H9 (cell line): ENCODE measurements around the gene FUZ. TPM values are rescaled to one million over a fixed set of nuclear protein-coding genes. Genes with fewer than 3 reads are reported as not detected.

Experiments used
- DNase-seq: peaks from one replicate; pipeline ENCODE4 v3.0.0-alpha.2; 2017
- H2AFZ ChIP-seq: one replicate; pipeline ENCODE4 v1.6.1; 2013; ENCODE audit warnings: mild to moderate bottlenecking, low read length, control low read depth, moderate library complexity
- H2AK5ac ChIP-seq: 2 replicates; pipeline ENCODE4 v1.6.1; 2013; ENCODE audit warnings: low read length, control low read depth, mixed read lengths; ENCODE audit not compliant: insufficient read length
- H2BK120ac ChIP-seq: one replicate; pipeline ENCODE4 v1.6.1; 2013; ENCODE audit warnings: low read depth, mild to moderate bottlenecking, low read length, control low read depth, inconsistent platforms; ENCODE audit not compliant: poor library complexity, severe bottlenecking
- H2BK12ac ChIP-seq: 2 replicates; pipeline ENCODE4 v1.6.1; 2013; ENCODE audit warnings: low read length, control low read depth, mixed read lengths, low read depth; ENCODE audit not compliant: insufficient read length
- H2BK15ac ChIP-seq: 2 replicates; pipeline ENCODE4 v1.6.1; 2013; ENCODE audit warnings: low read depth, low read length, control low read depth
- H2BK20ac ChIP-seq: one replicate; pipeline ENCODE4 v1.6.1; 2013; ENCODE audit warnings: low read depth, mild to moderate bottlenecking, low read length, control low read depth, inconsistent platforms; ENCODE audit not compliant: poor library complexity, severe bottlenecking
- H2BK5ac ChIP-seq: 2 replicates; pipeline ENCODE4 v1.6.1; 2013; ENCODE audit warnings: low read length, control low read depth, mixed read lengths; ENCODE audit not compliant: insufficient read length
- H3K14ac ChIP-seq: 2 replicates; pipeline ENCODE4 v1.6.1; 2013; ENCODE audit warnings: low read length, control low read depth; ENCODE audit not compliant: insufficient read depth
- H3K18ac ChIP-seq: 2 replicates; pipeline ENCODE4 v1.6.1; 2013; ENCODE audit warnings: low read depth, mild to moderate bottlenecking, mixed read lengths, low read length, control low read depth; ENCODE audit not compliant: insufficient read length
- H3K23ac ChIP-seq: 2 replicates; pipeline ENCODE4 v1.6.1; 2013; ENCODE audit warnings: low read length, control low read depth, mixed read lengths, low read depth; ENCODE audit not compliant: insufficient read length
- H3K23me2 ChIP-seq: 2 replicates; pipeline ENCODE4 v1.6.1; 2013; ENCODE audit warnings: low read depth, mild to moderate bottlenecking, mixed read lengths, low read length, control low read depth; ENCODE audit not compliant: insufficient read length, poor library complexity, severe bottlenecking
- H3K27ac ChIP-seq: 2 replicates; pipeline ENCODE4 v1.5.1; 2013; ENCODE audit warnings: low read length, control low read depth, mixed read lengths, low read depth; ENCODE audit not compliant: insufficient read length
- H3K27me3 ChIP-seq: 2 replicates; pipeline ENCODE4 v1.6.1; 2013; ENCODE audit warnings: low read length, control low read depth, inconsistent platforms; ENCODE audit not compliant: insufficient read depth
- H3K4ac ChIP-seq: 2 replicates; pipeline ENCODE4 v1.6.1; 2013; ENCODE audit warnings: low read depth, mild to moderate bottlenecking, control low read depth, inconsistent platforms, low read length, moderate library complexity
- H3K4me1 ChIP-seq: 2 replicates; pipeline ENCODE4 v1.6.1; 2013; ENCODE audit warnings: low read length, control low read depth, inconsistent platforms; ENCODE audit not compliant: insufficient read depth
- H3K4me2 ChIP-seq: 2 replicates; pipeline ENCODE4 v1.6.1; 2013; ENCODE audit warnings: low read length, control low read depth, mixed read lengths; ENCODE audit not compliant: insufficient read length, insufficient read depth
- H3K56ac ChIP-seq: 2 replicates; pipeline ENCODE4 v1.6.1; 2013; ENCODE audit warnings: low read depth, mild to moderate bottlenecking, mixed read lengths, low read length, control low read depth; ENCODE audit not compliant: insufficient read length
- H3K79me1 ChIP-seq: 2 replicates; pipeline ENCODE4 v1.6.1; 2013; ENCODE audit warnings: low read depth, mild to moderate bottlenecking, moderate library complexity, low read length, control low read depth, inconsistent platforms; ENCODE audit not compliant: insufficient read depth, poor library complexity, severe bottlenecking
- H3K79me2 ChIP-seq: 2 replicates; pipeline ENCODE4 v1.6.1; 2013; ENCODE audit warnings: low read length, control low read depth, inconsistent platforms; ENCODE audit not compliant: insufficient read depth
- H3K9ac ChIP-seq: 2 replicates; pipeline ENCODE4 v1.6.1; 2013; ENCODE audit warnings: low read length, control low read depth, mixed read lengths; ENCODE audit not compliant: insufficient read length; ENCODE audit errors: extremely low read depth
- H3K9me3 ChIP-seq: one replicate; pipeline ENCODE4 v1.6.1; 2013; ENCODE audit warnings: low read depth, low read length, inconsistent platforms; ENCODE audit not compliant: control insufficient read depth
- H3T11ph ChIP-seq: one replicate; pipeline ENCODE4 v1.6.1; 2013; ENCODE audit warnings: mild to moderate bottlenecking, low read length, control low read depth, inconsistent platforms
- H4K20me1 ChIP-seq: one replicate; pipeline ENCODE4 v1.6.1; 2013; ENCODE audit not compliant: control insufficient read depth, insufficient read length, insufficient read depth
- H4K5ac ChIP-seq: 2 replicates; pipeline ENCODE4 v1.6.1; 2013; ENCODE audit warnings: low read depth, mild to moderate bottlenecking, mixed read lengths, low read length, control low read depth; ENCODE audit not compliant: insufficient read length
- H4K8ac ChIP-seq: replicated peaks from 2 replicates; pipeline ENCODE4 v1.6.1; 2013; ENCODE audit warnings: low read length, control low read depth, mixed read lengths, low read depth; ENCODE audit not compliant: insufficient read length
- H4K91ac ChIP-seq: 2 replicates; pipeline ENCODE4 v1.6.1; 2013; ENCODE audit warnings: low read depth, mild to moderate bottlenecking, moderate library complexity, mixed read lengths, low read length, control low read depth; ENCODE audit not compliant: insufficient read length
- H3K27ac Mint-ChIP-seq, 3 experiments: 2 replicates in 2 of 3; 3 replicates in 1 of 3; pipeline ENCODE4 v1.8.0; 2020 to 2021; ENCODE audit warnings: mixed read lengths in 3 of 3, mild to moderate bottlenecking in 1 of 3, moderate library complexity in 1 of 3
- H3K27me3 Mint-ChIP-seq: 2 replicates; pipeline ENCODE4 v1.8.0; 2021; ENCODE audit warnings: low read depth, mild to moderate bottlenecking, moderate library complexity, mixed read lengths
- H3K36me3 Mint-ChIP-seq, 3 experiments: 2 replicates in 2 of 3; 3 replicates in 1 of 3; pipeline ENCODE4 v1.8.0; 2020 to 2021; ENCODE audit warnings: low read depth in 3 of 3, mixed read lengths in 3 of 3; ENCODE audit not compliant: insufficient read depth in 1 of 3
- H3K4me1 Mint-ChIP-seq, 2 experiments: 2 replicates each; pipeline ENCODE4 v1.8.0; 2020; ENCODE audit warnings: mixed read lengths in 2 of 2
- H3K4me3 Mint-ChIP-seq, 2 experiments: 2 replicates in 1 of 2; 3 replicates in 1 of 2; pipeline ENCODE4 v1.8.0; 2020 to 2021; ENCODE audit warnings: mild to moderate bottlenecking in 2 of 2, mixed read lengths in 2 of 2, moderate library complexity in 1 of 2
- H3K9me3 Mint-ChIP-seq, 2 experiments: 2 replicates in 1 of 2; 3 replicates in 1 of 2; pipeline ENCODE4 v1.8.0; 2020; ENCODE audit warnings: mild to moderate bottlenecking in 2 of 2, mixed read lengths in 2 of 2, moderate library complexity in 1 of 2
- CTCF ChIP-seq: fragments of 200-600 bp; sonication (generic); conservative IDR thresholded peaks from 3 replicates; pipeline ENCODE4 v1.8.0; 2021; ENCODE audit warnings: antibody characterized with exemption, mild to moderate bottlenecking
- WGBS: extraction: QIAGEN DNeasy Blood & Tissue Kit; methylation state at CpG from one replicate; pipeline ENCODE4 v1.1.7; 2013; ENCODE audit warnings: missing lambda C conversion rate, low lambda C conversion rate, mixed read lengths; ENCODE audit not compliant: insufficient read length; ENCODE audit errors: extremely low coverage; 5-methylcytosine and 5-hydroxymethylcytosine counted together
- total RNA-seq: library from RNA; stranded (reverse); gene quantifications from 2 replicates; pipeline ENCODE4 v1.2.1, GENCODE V29; 2021

Gene FUZ
- total RNA-seq, 1 experiment from 2014 or later: 25.1 TPM

- H3K27ac ChIP-seq: no peak overlapping the region
- no peak overlapping the region for H3K9ac ChIP-seq
- peak overlapping the region; percentile 89 for H2BK120ac ChIP-seq
- H4K20me1 ChIP-seq: no peaks in the 10 kb centered on the region
- H3K36me3 Mint-ChIP-seq: peaks cover 6 to 17% (median 10%) of the 10 kb centered on the region in 3 experiments
- no peak overlapping the region for H2AFZ ChIP-seq
- H3K27ac Mint-ChIP-seq: 0 out of 7 replicates have a peak overlapping the region, but pooled peaks of 1 of the 3 experiments have one; percentile 15
- peak overlapping the region; percentile 87 for H4K91ac ChIP-seq
- H3K23me2 ChIP-seq: peaks cover 10% of the 10 kb centered on the region
- H3K14ac ChIP-seq: peak overlapping the region; percentile 74; the same call in 1 of the 2 replicates
- H2BK20ac ChIP-seq: no peak overlapping the region
- H3K23ac ChIP-seq: no peak overlapping the region
- no peaks in the 10 kb centered on the region for H3K27me3 Mint-ChIP-seq
- no CpG with 5 or more reads among the region's 14 CpGs for WGBS
- H2AK5ac ChIP-seq: no peak overlapping the region
- no peak overlapping the region for H4K5ac ChIP-seq
- H2BK15ac ChIP-seq: no peak overlapping the region
- no peak overlapping the region for H3T11ph ChIP-seq
- peak overlapping the region; percentile 95 for H3K18ac ChIP-seq
- no peak for TF ChIP-seq CTCF
- H3K27me3 ChIP-seq: no peaks in the 10 kb centered on the region
- no peaks in the 10 kb centered on the region for H3K9me3 Mint-ChIP-seq
- no peak overlapping the region for H2BK12ac ChIP-seq
- peak overlapping the region in 1 of 2 experiments; percentile 40; a peak in 2 of 5 replicates for H3K4me3 Mint-ChIP-seq
- H4K8ac ChIP-seq: no peak overlapping the region
- no peak overlapping the region for H3K56ac ChIP-seq
- no peaks in the 10 kb centered on the region for H3K9me3 ChIP-seq
- no peak overlapping the region for H3K4me2 ChIP-seq
- no peak overlapping the region for H2BK5ac ChIP-seq
- no peak overlapping the region; the same call in 1 of the 2 replicates for H3K4ac ChIP-seq
- DNase-seq: no peak
- peaks cover 11% of the 10 kb centered on the region for H3K79me1 ChIP-seq
- peaks cover 5% of the 10 kb centered on the region; the same call in 1 of the 2 replicates for H3K79me2 ChIP-seq
- peaks cover 6% of the 10 kb centered on the region for H3K4me1 ChIP-seq
- peaks cover 16 to 35% of the 10 kb centered on the region in 2 experiments for H3K4me1 Mint-ChIP-seq
These were observed 3.5 kb upstream of the FUZ start for GRCh38 chr19:49816590-49816989.
